ENCODE results near the gene KLKB1. TPM values are rescaled to one million over a fixed set of nuclear protein-coding genes. Genes with fewer than 3 reads are reported as not detected.
A peak's percentile ranks its signal among the peaks of the same experiment; 100 is the strongest.

Gene KLKB1
- total RNA-seq, 1 donor from 2014 or later, result not detected

GRCh38 chr4:186286581-186286980 lies 59.3 kb downstream of the KLKB1 start:
- intact Hi-C loops (cut with DNase I), result no loop called here
- no peaks in the 10 kb centered on the region for H3K9me3 ChIP-seq
- H3K36me3 ChIP-seq, result no peaks in the 10 kb centered on the region

GRCh38 chr4:186291256-186291890 lies 64.1 kb downstream of the KLKB1 start:
- Histone ChIP-seq H3K9me3 (no peaks in the 10 kb centered on the region), H3K27me3 (no peaks in the 10 kb centered on the region), H3K4me3 (no peak overlapping the region)

More at GRCh38 chr4:186286581-186286980, 59.3 kb downstream of the KLKB1 start:
- H3K27me3 ChIP-seq, result no peaks in the 10 kb centered on the region
- H3K4me3 ChIP-seq, result no peak overlapping the region
- H3K27ac ChIP-seq, result no peak overlapping the region
- TF ChIP-seq CTCF (IDR thresholded peaks at IDR 0.05), result no peak
- H3K4me1 ChIP-seq, result no peaks in the 10 kb centered on the region
- DNase-seq (ENCODE audit: low spot score in 2 of 2), result no peak

GRCh38 chr4:186294160-186294559 lies 66.9 kb downstream of the KLKB1 start:
- Histone ChIP-seq H3K4me1 (no peaks in the 10 kb centered on the region), H3K36me3 (no peaks in the 10 kb centered on the region), H3K4me3 (no peak overlapping the region), H3K27me3 (no peaks in the 10 kb centered on the region), H3K27ac (no peak overlapping the region), H3K9me3 (no peaks in the 10 kb centered on the region)
- DNase-seq (ENCODE audit: low spot score in 2 of 2), result no peak
- TF ChIP-seq CTCF (IDR thresholded peaks at IDR 0.05), result no peak
- intact Hi-C loops (cut with DNase I), result no loop called here

More at GRCh38 chr4:186291256-186291890, 64.1 kb downstream of the KLKB1 start:
- Histone ChIP-seq H3K27ac (no peak overlapping the region), H3K36me3 (no peaks in the 10 kb centered on the region), H3K4me1 (no peaks in the 10 kb centered on the region)
- intact Hi-C loops (cut with DNase I), result no loop called here
- DNase-seq (ENCODE audit: low spot score in 2 of 2), result no peak
- no peak for TF ChIP-seq CTCF (IDR thresholded peaks at IDR 0.05)

- Histone ChIP-seq H3K27me3 (no peaks in the 10 kb centered on the region), H3K27ac (no peak overlapping the region), H3K4me3 (no peak overlapping the region), H3K9me3 (no peaks in the 10 kb centered on the region), H3K4me1 (no peaks in the 10 kb centered on the region), H3K36me3 (no peaks in the 10 kb centered on the region)
- intact Hi-C loops (cut with DNase I), result loop anchor here (2.0 kb wide), 1 partner anchor 290 kb away; no protein-coding TSS in a partner anchor
- no peak for TF ChIP-seq CTCF (IDR thresholded peaks at IDR 0.05)
- no peak for DNase-seq (ENCODE audit: low spot score in 2 of 2)
Measured at GRCh38 chr4:186296481-186296880, 69.2 kb downstream of the KLKB1 start.

- Histone ChIP-seq H3K27me3 (no peaks in the 10 kb centered on the region), H3K4me3 (no peak overlapping the region), H3K9me3 (no peaks in the 10 kb centered on the region), H3K36me3 (no peaks in the 10 kb centered on the region), H3K4me1 (no peaks in the 10 kb centered on the region), H3K27ac (no peak overlapping the region)
- no peak for DNase-seq (ENCODE audit: low spot score in 2 of 2)
- peak; percentile 20 to 58 (median 39) for TF ChIP-seq CTCF (IDR thresholded peaks at IDR 0.05)
- intact Hi-C loops (cut with DNase I), result loop anchor here (2.0 kb wide), 1 partner anchor 290 kb away; no protein-coding TSS in a partner anchor
Measured at GRCh38 chr4:186297013-186297645, 69.8 kb downstream of the KLKB1 start.

All from ascending aorta (tissue), 2 donors.